GM06990 (cell line): ENCODE measurements around the gene FECH.

Experiments
- DNase-seq: peaks from one replicate; pipeline ENCODE4 v3.0.0-alpha.2; 2011; ENCODE audit not compliant: insufficient read length; ENCODE audit errors: extremely low read depth
- H3K27me3 ChIP-seq: replicated peaks from 2 replicates; pipeline ENCODE4 v1.6.0; 2011; ENCODE audit warnings: low read length; ENCODE audit not compliant: control insufficient read depth, insufficient read depth
- H3K36me3 ChIP-seq: 2 replicates; pipeline ENCODE4 v1.5.1; 2011; ENCODE audit warnings: low read length; ENCODE audit not compliant: control insufficient read depth, insufficient read depth
- H3K4me3 ChIP-seq: replicated peaks from 2 replicates; pipeline ENCODE4 v1.5.1; 2011; ENCODE audit warnings: low read depth, mild to moderate bottlenecking, control low read depth, low read length
- CTCF ChIP-seq: IDR thresholded peaks from 2 replicates; pipeline ENCODE4 v1.5.1; 2011; ENCODE audit warnings: low read length, control low read depth, mild to moderate bottlenecking, inconsistent platforms; ENCODE audit not compliant: insufficient read depth, poor library complexity, severe bottlenecking

FECH gene

GRCh38 chr18:57519668-57520424 lies 66.7 kb downstream of the FECH start:
- DNase-seq = no peak
- no peak overlapping the region for H3K4me3 ChIP-seq
- H3K36me3 ChIP-seq = no peaks in the 10 kb centered on the region
- no peak for TF ChIP-seq CTCF
- no peaks in the 10 kb centered on the region; the same call in 1 of the 2 replicates for H3K27me3 ChIP-seq

GRCh38 chr18:57518533-57518932 lies 68.0 kb downstream of the FECH start:
- Histone ChIP-seq H3K4me3 (no peak overlapping the region), H3K27me3 (no peaks in the 10 kb centered on the region; the same call in 1 of the 2 replicates), H3K36me3 (no peaks in the 10 kb centered on the region)
- no peak for TF ChIP-seq CTCF
- DNase-seq = no peak

- no peak for DNase-seq
- H3K4me3 ChIP-seq = no peak overlapping the region
- no peak for TF ChIP-seq CTCF
- H3K27me3 ChIP-seq = no peaks in the 10 kb centered on the region; the same call in 1 of the 2 replicates
- H3K36me3 ChIP-seq = no peaks in the 10 kb centered on the region
Measured at GRCh38 chr18:57516056-57516455, 70.4 kb downstream of the FECH start.

GRCh38 chr18:57505231-57505630 lies 81.3 kb downstream of the FECH start:
- DNase-seq = no peak
- no peaks in the 10 kb centered on the region for H3K36me3 ChIP-seq
- no peaks in the 10 kb centered on the region; the same call in none of the 2 replicates for H3K27me3 ChIP-seq
- no peak overlapping the region for H3K4me3 ChIP-seq
- no peak for TF ChIP-seq CTCF

GRCh38 chr18:57502624-57503023 lies 83.9 kb downstream of the FECH start:
- no peak for TF ChIP-seq CTCF
- no peaks in the 10 kb centered on the region for H3K36me3 ChIP-seq
- DNase-seq = no peak
- no peak overlapping the region for H3K4me3 ChIP-seq
- no peaks in the 10 kb centered on the region; the same call in none of the 2 replicates for H3K27me3 ChIP-seq
